GM12892 (cell line): Measurements from ENCODE around the gene DPYSL4.

ENCODE experiments used
- POLR2A ChIP-seq: IDR thresholded peaks from 2 replicates; pipeline ENCODE4 v1.6.1; 2011; ENCODE audit warnings: low read depth, low read length, control low read depth
- TAF1 ChIP-seq: IDR thresholded peaks from 2 replicates; pipeline ENCODE4 v1.6.1; 2011; ENCODE audit warnings: low read depth, mild to moderate bottlenecking, control low read depth, low read length, borderline replicate concordance

GRCh38 chr10:132229096-132229495 is 42.3 kb downstream of the DPYSL4 start:
- TF ChIP-seq TAF1 (no peak), POLR2A (no peak)
